ENCODE measurements around the gene SPI1.

SPI1 gene

GRCh38 chr11:47351156-47352126 lies 26.9 kb downstream of the SPI1 start:
- TF ChIP-seq TEAD4 (IDR thresholded peaks at IDR 0.05), result no peak
- no peak for TF ChIP-seq RAD21 (IDR thresholded peaks at IDR 0.05; ENCODE audit: low read depth)
- TF ChIP-seq CEBPB (IDR thresholded peaks at IDR 0.05), result no peak
- TF ChIP-seq TCF12 (IDR thresholded peaks at IDR 0.05; ENCODE audit: low read depth), result no peak
- no peak for TF ChIP-seq YY1 (IDR thresholded peaks at IDR 0.05; ENCODE audit: low read depth)
- no peak for TF ChIP-seq CREB1 (IDR thresholded peaks at IDR 0.05; ENCODE audit: low read depth)
- TF ChIP-seq MAX (IDR thresholded peaks at IDR 0.05), result no peak
- TF ChIP-seq TAF1 (IDR thresholded peaks at IDR 0.05; ENCODE audit: low read depth), result no peak
- TF ChIP-seq REST (IDR thresholded peaks at IDR 0.05; ENCODE audit: low read depth), result no peak
- TF ChIP-seq USF1 (IDR thresholded peaks at IDR 0.05), result no peak
- no peak for TF ChIP-seq FOXM1 (IDR thresholded peaks at IDR 0.05; ENCODE audit: borderline replicate concordance, low read depth)
- no peak for TF ChIP-seq EGR1 (IDR thresholded peaks at IDR 0.05)
- TF ChIP-seq NFIC (IDR thresholded peaks at IDR 0.05), result no peak
- TF ChIP-seq ZBTB7A (IDR thresholded peaks at IDR 0.05; ENCODE audit: low read depth), result no peak

GRCh38 chr11:47350315-47350714 lies 28.0 kb downstream of the SPI1 start:
- TF ChIP-seq EGR1 (IDR thresholded peaks at IDR 0.05) (no peak), USF1 (IDR thresholded peaks at IDR 0.05) (no peak), ZBTB7A (IDR thresholded peaks at IDR 0.05; ENCODE audit: low read depth) (no peak), CEBPB (IDR thresholded peaks at IDR 0.05) (no peak), CREB1 (IDR thresholded peaks at IDR 0.05; ENCODE audit: low read depth) (no peak), TAF1 (IDR thresholded peaks at IDR 0.05; ENCODE audit: low read depth) (no peak), FOXM1 (IDR thresholded peaks at IDR 0.05; ENCODE audit: borderline replicate concordance, low read depth) (no peak), YY1 (IDR thresholded peaks at IDR 0.05; ENCODE audit: low read depth) (no peak), EP300 (IDR thresholded peaks at IDR 0.05; ENCODE audit: borderline replicate concordance) (no peak), REST (IDR thresholded peaks at IDR 0.05; ENCODE audit: low read depth) (no peak), RAD21 (IDR thresholded peaks at IDR 0.05; ENCODE audit: low read depth) (no peak), TCF12 (IDR thresholded peaks at IDR 0.05; ENCODE audit: low read depth) (no peak), TEAD4 (IDR thresholded peaks at IDR 0.05) (no peak), MAX (IDR thresholded peaks at IDR 0.05) (no peak), NFIC (IDR thresholded peaks at IDR 0.05) (no peak)

GRCh38 chr11:47349521-47350095 lies 28.7 kb downstream of the SPI1 start:
- TF ChIP-seq USF1 (IDR thresholded peaks at IDR 0.05) (no peak), FOXM1 (IDR thresholded peaks at IDR 0.05; ENCODE audit: borderline replicate concordance, low read depth) (no peak), MAX (IDR thresholded peaks at IDR 0.05) (no peak), CREB1 (IDR thresholded peaks at IDR 0.05; ENCODE audit: low read depth) (no peak), TAF1 (IDR thresholded peaks at IDR 0.05; ENCODE audit: low read depth) (no peak), REST (IDR thresholded peaks at IDR 0.05; ENCODE audit: low read depth) (no peak), YY1 (IDR thresholded peaks at IDR 0.05; ENCODE audit: low read depth) (no peak), ZBTB7A (IDR thresholded peaks at IDR 0.05; ENCODE audit: low read depth) (no peak), EP300 (IDR thresholded peaks at IDR 0.05; ENCODE audit: borderline replicate concordance) (no peak), TEAD4 (IDR thresholded peaks at IDR 0.05) (no peak), RAD21 (IDR thresholded peaks at IDR 0.05; ENCODE audit: low read depth) (no peak), TCF12 (IDR thresholded peaks at IDR 0.05; ENCODE audit: low read depth) (no peak), NFIC (IDR thresholded peaks at IDR 0.05) (no peak), CEBPB (IDR thresholded peaks at IDR 0.05) (no peak), EGR1 (IDR thresholded peaks at IDR 0.05) (no peak)

All from Ishikawa (cell line).